Measurements from ENCODE around the gene DLST. TPM values are rescaled to one million over a fixed set of nuclear protein-coding genes. Genes with fewer than 3 reads are reported as not detected.

The DLST gene
- total and polyA plus RNA-seq, 2 donors (not counting 1 experiment from before 2014, with no cell fraction given) = 95.3 to 214 TPM

GRCh38 chr14:74934041-74934440, 52.3 kb downstream of the DLST start:
- DNase-seq (ENCODE audit: low read depth in 2 of 2) = peak in 1 of 2 donors; percentile 34
- Histone ChIP-seq H3K9ac (ENCODE audit: insufficient read depth, low read length) (no peak overlapping the region), H3K79me2 (ENCODE audit: control insufficient read depth, insufficient read depth, low read length) (no peaks in the 10 kb centered on the region), H3K4me2 (ENCODE audit: extremely low read depth, insufficient read depth, low read length) (no peak overlapping the region), H3K27ac (ENCODE audit: insufficient read depth, low read length) (no peak overlapping the region), H3K4me3 (replicated peaks in 1 of 4; ENCODE audit: control extremely low read depth in 1 of 4, insufficient read depth in 1 of 4, low read depth in 3 of 4, low read length in 4 of 4) (no peak overlapping the region), H4K20me1 (ENCODE audit: control insufficient read depth, extremely low read depth, insufficient read depth, low read length) (no peaks in the 10 kb centered on the region), H3K27me3 (ENCODE audit: control insufficient read depth, insufficient read depth, low read length) (peaks cover 2% of the 10 kb centered on the region), H3K9me3 (ENCODE audit: control insufficient read depth, insufficient read depth, low read depth, low read length) (no peaks in the 10 kb centered on the region), H3K36me3 (ENCODE audit: control insufficient read depth, insufficient read depth, low read length) (no peaks in the 10 kb centered on the region), H3K4me1 (ENCODE audit: control insufficient read depth, extremely low read depth, insufficient read depth, low read length) (peaks cover 11% of the 10 kb centered on the region), H2AFZ (ENCODE audit: low read length) (no peak overlapping the region)
- TF ChIP-seq EZH2 (IDR thresholded peaks at IDR 0.05; ENCODE audit: low read length, missing control alignments) (no peak), CTCF (conservative IDR thresholded peaks at IDR 0.05 in 1 of 2, IDR thresholded peaks at IDR 0.05 in 1 of 2; ENCODE audit: low read depth in 1 of 2, low read length in 2 of 2) (no peak)

- Histone ChIP-seq H3K4me1 (ENCODE audit: control insufficient read depth, extremely low read depth, insufficient read depth, low read length) (peaks cover 18% of the 10 kb centered on the region), H3K36me3 (ENCODE audit: control insufficient read depth, insufficient read depth, low read length) (no peaks in the 10 kb centered on the region), H2AFZ (ENCODE audit: low read length) (no peak overlapping the region), H3K4me2 (ENCODE audit: extremely low read depth, insufficient read depth, low read length) (no peak overlapping the region), H3K27me3 (ENCODE audit: control insufficient read depth, insufficient read depth, low read length) (no peaks in the 10 kb centered on the region), H3K4me3 (replicated peaks in 1 of 4; ENCODE audit: control extremely low read depth in 1 of 4, insufficient read depth in 1 of 4, low read depth in 3 of 4, low read length in 4 of 4) (no peak overlapping the region), H4K20me1 (ENCODE audit: control insufficient read depth, extremely low read depth, insufficient read depth, low read length) (no peaks in the 10 kb centered on the region), H3K79me2 (ENCODE audit: control insufficient read depth, insufficient read depth, low read length) (no peaks in the 10 kb centered on the region), H3K27ac (ENCODE audit: insufficient read depth, low read length) (no peak overlapping the region), H3K9me3 (ENCODE audit: control insufficient read depth, insufficient read depth, low read depth, low read length) (no peaks in the 10 kb centered on the region), H3K9ac (ENCODE audit: insufficient read depth, low read length) (no peak overlapping the region)
- peak in 1 of 2 donors; percentile 75 for DNase-seq (ENCODE audit: low read depth in 2 of 2)
- TF ChIP-seq EZH2 (IDR thresholded peaks at IDR 0.05; ENCODE audit: low read length, missing control alignments) (no peak), CTCF (conservative IDR thresholded peaks at IDR 0.05 in 1 of 2, IDR thresholded peaks at IDR 0.05 in 1 of 2; ENCODE audit: low read depth in 1 of 2, low read length in 2 of 2) (no peak)
Measured at GRCh38 chr14:74934476-74935359, 53.0 kb downstream of the DLST start.

- Histone ChIP-seq H3K9ac (ENCODE audit: insufficient read depth, low read length) (no peak overlapping the region), H3K4me3 (replicated peaks in 1 of 4; ENCODE audit: control extremely low read depth in 1 of 4, insufficient read depth in 1 of 4, low read depth in 3 of 4, low read length in 4 of 4) (no peak overlapping the region), H3K27me3 (ENCODE audit: control insufficient read depth, insufficient read depth, low read length) (no peaks in the 10 kb centered on the region), H4K20me1 (ENCODE audit: control insufficient read depth, extremely low read depth, insufficient read depth, low read length) (no peaks in the 10 kb centered on the region), H3K9me3 (ENCODE audit: control insufficient read depth, insufficient read depth, low read depth, low read length) (no peaks in the 10 kb centered on the region), H3K4me2 (ENCODE audit: extremely low read depth, insufficient read depth, low read length) (no peak overlapping the region), H2AFZ (ENCODE audit: low read length) (no peak overlapping the region), H3K79me2 (ENCODE audit: control insufficient read depth, insufficient read depth, low read length) (no peaks in the 10 kb centered on the region), H3K36me3 (ENCODE audit: control insufficient read depth, insufficient read depth, low read length) (no peaks in the 10 kb centered on the region), H3K27ac (ENCODE audit: insufficient read depth, low read length) (no peak overlapping the region), H3K4me1 (ENCODE audit: control insufficient read depth, extremely low read depth, insufficient read depth, low read length) (peaks cover 23% of the 10 kb centered on the region)
- DNase-seq (ENCODE audit: low read depth in 2 of 2) = peak in 1 of 2 donors; percentile 68
- TF ChIP-seq EZH2 (IDR thresholded peaks at IDR 0.05; ENCODE audit: low read length, missing control alignments) = no peak
Measured at GRCh38 chr14:74935360-74935680, 53.6 kb downstream of the DLST start.

Measured in fibroblast of lung (primary cell).